Activated CD4-positive, alpha-beta T cell treated with anti-CD3 and anti-CD28 coated beads, Interleukin-2, amount 50 U/mL, for 48 hours (primary cell): ENCODE measurements around the gene IMPDH1.
A peak's percentile ranks its signal among the peaks of the same experiment; 100 is the strongest.

Experiments used
- DNase-seq, 2 experiments: peaks; one replicate each; pipeline ENCODE4 v3.0.0-alpha.2; 2020

IMPDH1 gene

GRCh38 chr7:128404886-128405470 is 4.8 kb downstream of the IMPDH1 start:
- no peak for DNase-seq

GRCh38 chr7:128404143-128404681 is 5.6 kb downstream of the IMPDH1 start:
- no peak for DNase-seq

- no peak for DNase-seq
Observed at GRCh38 chr7:128403676-128404075, 6.1 kb downstream of the IMPDH1 start.

GRCh38 chr7:128402356-128402755 is 7.4 kb downstream of the IMPDH1 start:
- no peak for DNase-seq

GRCh38 chr7:128400566-128400965 is 9.2 kb downstream of the IMPDH1 start:
- no peak for DNase-seq

GRCh38 chr7:128399991-128400390 is 9.8 kb downstream of the IMPDH1 start:
- no peak for DNase-seq

GRCh38 chr7:128398841-128399135 is 11.0 kb downstream of the IMPDH1 start:
- DNase-seq: no peak

GRCh38 chr7:128398016-128398840 is 11.6 kb downstream of the IMPDH1 start:
- DNase-seq: peak; percentile 55 to 64

- no peak for DNase-seq
Observed at GRCh38 chr7:128396357-128396756, 13.4 kb downstream of the IMPDH1 start.

- no peak for DNase-seq
Observed at GRCh38 chr7:128395748-128396147, 14.0 kb downstream of the IMPDH1 start.

GRCh38 chr7:128394904-128395496 is 14.8 kb downstream of the IMPDH1 start:
- no peak for DNase-seq

GRCh38 chr7:128393526-128394330 is 16.1 kb downstream of the IMPDH1 start:
- no peak for DNase-seq

- DNase-seq: no peak
Observed at GRCh38 chr7:128392446-128393327, 17.1 kb downstream of the IMPDH1 start.

- DNase-seq: no peak
Observed at GRCh38 chr7:128391805-128392204, 18.0 kb downstream of the IMPDH1 start.

- no peak for DNase-seq
Observed at GRCh38 chr7:128390871-128391565, 18.8 kb downstream of the IMPDH1 start.

- DNase-seq: no peak
Observed at GRCh38 chr7:128389618-128390329, 20.0 kb downstream of the IMPDH1 start.

GRCh38 chr7:128389085-128389617 is 20.6 kb downstream of the IMPDH1 start:
- no peak for DNase-seq

- DNase-seq: no peak
Observed at GRCh38 chr7:128388145-128388485, 21.7 kb downstream of the IMPDH1 start.

GRCh38 chr7:128387216-128388144 is 22.3 kb downstream of the IMPDH1 start:
- peak; percentile 79 to 80 for DNase-seq
